GM10266 (cell line): Measurements from ENCODE around the gene TECTA.

Experiments used
- DNase-seq: peaks from one replicate; pipeline ENCODE4 v3.0.0; 2012; ENCODE audit errors: extremely low spot score
- TF ChIP-seq, protein P1 (sequence below): IDR thresholded peaks from 2 replicates; pipeline ENCODE4 v1.5.1; 2012; ENCODE audit warnings: mild to moderate bottlenecking, low read depth; ENCODE audit not compliant: control insufficient read depth, insufficient read depth; ENCODE audit errors: missing control alignments

The TECTA gene

DNA sequence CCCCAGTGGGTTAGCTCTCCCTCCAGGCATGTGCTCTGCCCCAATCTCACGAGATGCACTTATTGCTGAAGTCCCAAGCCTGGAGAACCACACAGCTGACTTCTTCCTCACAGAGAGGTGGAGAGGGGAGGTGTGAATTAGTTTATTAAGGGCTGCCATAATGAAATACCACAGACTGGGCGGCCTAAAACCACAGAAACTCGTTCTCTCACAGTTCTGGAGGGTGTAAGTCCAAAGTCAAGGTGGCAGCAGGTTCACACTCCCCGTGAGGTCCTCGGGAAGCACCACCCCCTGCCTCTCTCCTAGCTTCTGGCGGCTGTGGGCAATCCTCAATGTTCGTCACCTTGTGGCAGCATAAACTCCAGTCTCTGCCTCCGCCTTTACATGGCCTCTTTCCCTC lies 39.3 kb downstream of the TECTA start:
- DNase-seq, result no peak
- TF ChIP-seq, protein P1, sequence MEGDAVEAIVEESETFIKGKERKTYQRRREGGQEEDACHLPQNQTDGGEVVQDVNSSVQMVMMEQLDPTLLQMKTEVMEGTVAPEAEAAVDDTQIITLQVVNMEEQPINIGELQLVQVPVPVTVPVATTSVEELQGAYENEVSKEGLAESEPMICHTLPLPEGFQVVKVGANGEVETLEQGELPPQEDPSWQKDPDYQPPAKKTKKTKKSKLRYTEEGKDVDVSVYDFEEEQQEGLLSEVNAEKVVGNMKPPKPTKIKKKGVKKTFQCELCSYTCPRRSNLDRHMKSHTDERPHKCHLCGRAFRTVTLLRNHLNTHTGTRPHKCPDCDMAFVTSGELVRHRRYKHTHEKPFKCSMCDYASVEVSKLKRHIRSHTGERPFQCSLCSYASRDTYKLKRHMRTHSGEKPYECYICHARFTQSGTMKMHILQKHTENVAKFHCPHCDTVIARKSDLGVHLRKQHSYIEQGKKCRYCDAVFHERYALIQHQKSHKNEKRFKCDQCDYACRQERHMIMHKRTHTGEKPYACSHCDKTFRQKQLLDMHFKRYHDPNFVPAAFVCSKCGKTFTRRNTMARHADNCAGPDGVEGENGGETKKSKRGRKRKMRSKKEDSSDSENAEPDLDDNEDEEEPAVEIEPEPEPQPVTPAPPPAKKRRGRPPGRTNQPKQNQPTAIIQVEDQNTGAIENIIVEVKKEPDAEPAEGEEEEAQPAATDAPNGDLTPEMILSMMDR, result no peak

- TF ChIP-seq, protein P1, result no peak
- DNase-seq, result no peak
Measured at GRCh38 chr11:121141066-121141465, 40.0 kb downstream of the TECTA start.

DNA sequence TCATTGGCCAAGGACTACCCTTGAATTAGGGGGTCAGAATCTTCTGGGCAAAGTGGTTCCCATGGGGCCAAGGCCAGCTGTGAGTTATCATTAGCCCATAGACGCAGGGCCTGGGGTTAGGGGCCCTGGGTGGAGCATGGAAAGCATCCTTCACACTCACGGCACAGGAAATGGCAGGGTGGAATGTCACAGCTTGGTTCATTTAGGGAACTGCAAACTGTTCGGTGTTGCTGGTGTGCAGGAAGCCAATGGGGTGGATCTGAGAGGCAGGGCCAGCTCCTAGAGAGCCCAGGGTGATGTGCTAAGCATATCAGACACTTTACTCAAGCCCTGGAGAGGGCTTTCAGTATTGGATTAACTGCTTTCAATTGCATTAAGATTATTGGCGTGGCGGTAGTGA lies 42.9 kb downstream of the TECTA start:
- DNase-seq, result no peak
- TF ChIP-seq, protein P1, result no peak

DNA sequence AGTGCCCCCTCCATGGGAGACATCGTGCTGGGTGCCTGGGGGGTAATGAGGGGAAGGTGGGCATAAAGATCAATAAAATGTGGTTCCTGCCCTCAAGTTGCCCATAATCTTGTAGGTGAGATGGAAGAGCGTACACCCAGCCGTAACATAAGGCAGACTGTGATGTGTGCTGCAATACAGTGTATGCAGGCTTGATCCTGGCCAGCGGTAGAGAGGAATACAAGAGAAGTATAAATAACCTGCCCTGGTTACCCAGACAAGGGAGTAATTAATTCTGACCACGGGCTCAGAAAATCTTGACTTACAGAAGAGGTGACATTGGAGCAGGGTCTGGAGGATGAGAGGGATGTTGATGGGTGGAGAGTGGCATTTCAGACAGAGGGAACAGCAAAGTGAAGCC lies 43.7 kb downstream of the TECTA start:
- no peak for DNase-seq
- TF ChIP-seq, protein P1, result no peak

GRCh38 chr11:121145826-121146225 lies 44.8 kb downstream of the TECTA start:
- DNase-seq, result no peak
- TF ChIP-seq, protein P1, result no peak

DNA sequence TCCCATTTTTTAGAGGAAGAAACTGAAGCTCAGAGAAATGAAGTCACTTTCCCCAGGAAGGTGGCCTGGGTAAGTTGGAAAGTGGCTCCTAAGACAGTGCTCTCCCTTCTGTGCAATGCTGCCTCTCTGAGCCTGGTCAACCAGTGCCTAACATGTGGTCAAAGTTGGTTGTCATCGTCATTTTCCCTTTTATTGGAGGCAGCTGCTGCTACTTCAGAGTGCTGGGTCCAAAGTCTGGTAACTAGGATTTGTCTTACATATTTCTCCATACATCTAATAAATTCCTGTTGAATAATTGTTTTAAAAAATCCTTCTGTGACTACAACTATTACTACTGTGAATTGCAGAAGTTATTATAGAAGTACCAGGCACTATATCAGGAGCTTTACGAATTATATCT lies 48.1 kb downstream of the TECTA start:
- no peak for DNase-seq
- TF ChIP-seq, protein P1, result no peak

DNA sequence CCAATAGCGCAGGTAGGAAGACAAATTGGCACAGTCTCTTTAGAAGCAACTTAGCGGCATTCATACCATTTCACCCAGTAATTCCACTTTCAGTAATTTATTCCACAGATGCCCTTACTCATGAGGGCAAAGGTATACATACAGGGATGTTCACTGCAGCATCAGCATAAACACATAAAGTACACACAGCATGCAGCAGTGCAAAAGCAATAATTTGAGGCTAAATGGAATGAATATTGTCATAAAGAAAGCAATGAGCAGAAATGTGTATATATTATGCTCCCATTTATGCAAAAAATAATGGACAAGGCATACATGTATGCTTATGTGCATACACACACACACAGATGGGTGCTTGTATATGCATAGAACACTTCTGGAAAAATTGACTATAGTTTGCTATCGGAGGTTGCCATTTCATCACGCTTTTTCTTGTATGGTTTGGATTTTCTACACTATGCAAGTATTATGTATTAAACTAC lies 50.2 kb downstream of the TECTA start:
- TF ChIP-seq, protein P1, result no peak
- DNase-seq, result no peak
